MCF 10A (cell line): ENCODE measurements around the gene KRTAP2-1. TPM values are rescaled to one million over a fixed set of nuclear protein-coding genes. Genes with fewer than 3 reads are reported as not detected.
"Not testable (repeated sequence)": the region's sequence is repeated elsewhere in the genome, so short reads cannot be mapped to it uniquely, and the experiment has no call there.

Experiments
- BruUV-seq: library from RNA; stranded (reverse); fragments of 400-500 nt; replicated peaks from 2 replicates; lab custom pipeline; 2021; lab: Mats Ljungman, UMichigan
- CTCF ChIA-PET: fragments of 300-600 bp; sonication (Branson Sonifier 250); formaldehyde crosslinking; extraction: SDS; loops from one replicate; lab custom pipeline; 2021; ENCODE audit warnings: antibody characterized with exemption, inconsistent platforms; lab: Yijun Ruan, JAX
- POLR2A ChIA-PET: fragments of 300-600, 350-650 bp; sonication (Branson Sonifier 250); formaldehyde crosslinking; extraction: SDS; loops from one replicate; lab custom pipeline; 2020; ENCODE audit warnings: antibody characterized with exemption, inconsistent platforms; lab: Yijun Ruan, JAX
- DNase-seq: peaks from one replicate; pipeline ENCODE4 v3.0.0-alpha.2; 2018; ENCODE audit not compliant: unreplicated experiment
- H3K27ac Mint-ChIP-seq: one replicate; pipeline ENCODE4 v1.8.0; 2022; ENCODE audit warnings: mild to moderate bottlenecking, low read depth, mixed read lengths; ENCODE audit not compliant: unreplicated experiment
- H3K27me3 Mint-ChIP-seq: one replicate; pipeline ENCODE4 v1.8.0; 2022; ENCODE audit warnings: mixed read lengths; ENCODE audit not compliant: insufficient read depth, unreplicated experiment
- H3K36me3 Mint-ChIP-seq: one replicate; pipeline ENCODE4 v1.8.0; 2022; ENCODE audit warnings: mild to moderate bottlenecking, moderate library complexity, mixed read lengths; ENCODE audit not compliant: insufficient read depth, unreplicated experiment
- H3K4me1 Mint-ChIP-seq: one replicate; pipeline ENCODE4 v1.8.0; 2022; ENCODE audit warnings: mixed read lengths; ENCODE audit not compliant: insufficient read depth, unreplicated experiment
- H3K4me3 Mint-ChIP-seq: one replicate; pipeline ENCODE4 v1.8.0; 2022; ENCODE audit warnings: mild to moderate bottlenecking, moderate library complexity, mixed read lengths; ENCODE audit not compliant: unreplicated experiment
- H3K9me3 Mint-ChIP-seq: one replicate; pipeline ENCODE4 v1.8.0; 2022; ENCODE audit warnings: mixed read lengths; ENCODE audit not compliant: unreplicated experiment
- intact Hi-C: fragments of 100-400 bp; cut with micrococcal nuclease; formaldehyde crosslinking; loops from 2 replicates; pipeline ENCODE4 v1.14.1; 2022
- total RNA-seq: library from RNA; stranded (reverse); gene quantifications from 2 replicates; pipeline ENCODE4 v1.2.3, GENCODE V29; 2022
- TF ChIP-seq, protein P1 (sequence below): fragments of 200-600 bp; IDR thresholded peaks from one replicate; pipeline ENCODE4 v1.8.0; 2022; ENCODE audit warnings: antibody characterized with exemption, mild to moderate bottlenecking; ENCODE audit not compliant: unreplicated experiment

KRTAP2-1 gene
- total RNA-seq, 1 experiment from 2014 or later, result not detected

GRCh38 chr17:41001795-41002194 is 45.3 kb downstream of the KRTAP2-1 start:
- H3K4me1 Mint-ChIP-seq, result peaks cover 18% of the 10 kb centered on the region
- no peak for DNase-seq
- BruUV-seq, result no TSS peak
- H3K27me3 Mint-ChIP-seq, result no peaks in the 10 kb centered on the region
- no peak overlapping the region for H3K27ac Mint-ChIP-seq
- no peaks in the 10 kb centered on the region for H3K36me3 Mint-ChIP-seq
- POLR2A ChIA-PET, result no interaction called here
- intact Hi-C loops, result no loop called here
- CTCF ChIA-PET, result no interaction called here
- H3K4me3 Mint-ChIP-seq, result no peak overlapping the region
- TF ChIP-seq, protein P1, sequence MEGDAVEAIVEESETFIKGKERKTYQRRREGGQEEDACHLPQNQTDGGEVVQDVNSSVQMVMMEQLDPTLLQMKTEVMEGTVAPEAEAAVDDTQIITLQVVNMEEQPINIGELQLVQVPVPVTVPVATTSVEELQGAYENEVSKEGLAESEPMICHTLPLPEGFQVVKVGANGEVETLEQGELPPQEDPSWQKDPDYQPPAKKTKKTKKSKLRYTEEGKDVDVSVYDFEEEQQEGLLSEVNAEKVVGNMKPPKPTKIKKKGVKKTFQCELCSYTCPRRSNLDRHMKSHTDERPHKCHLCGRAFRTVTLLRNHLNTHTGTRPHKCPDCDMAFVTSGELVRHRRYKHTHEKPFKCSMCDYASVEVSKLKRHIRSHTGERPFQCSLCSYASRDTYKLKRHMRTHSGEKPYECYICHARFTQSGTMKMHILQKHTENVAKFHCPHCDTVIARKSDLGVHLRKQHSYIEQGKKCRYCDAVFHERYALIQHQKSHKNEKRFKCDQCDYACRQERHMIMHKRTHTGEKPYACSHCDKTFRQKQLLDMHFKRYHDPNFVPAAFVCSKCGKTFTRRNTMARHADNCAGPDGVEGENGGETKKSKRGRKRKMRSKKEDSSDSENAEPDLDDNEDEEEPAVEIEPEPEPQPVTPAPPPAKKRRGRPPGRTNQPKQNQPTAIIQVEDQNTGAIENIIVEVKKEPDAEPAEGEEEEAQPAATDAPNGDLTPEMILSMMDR, result no peak
- H3K9me3 Mint-ChIP-seq, result no peaks in the 10 kb centered on the region

DNA sequence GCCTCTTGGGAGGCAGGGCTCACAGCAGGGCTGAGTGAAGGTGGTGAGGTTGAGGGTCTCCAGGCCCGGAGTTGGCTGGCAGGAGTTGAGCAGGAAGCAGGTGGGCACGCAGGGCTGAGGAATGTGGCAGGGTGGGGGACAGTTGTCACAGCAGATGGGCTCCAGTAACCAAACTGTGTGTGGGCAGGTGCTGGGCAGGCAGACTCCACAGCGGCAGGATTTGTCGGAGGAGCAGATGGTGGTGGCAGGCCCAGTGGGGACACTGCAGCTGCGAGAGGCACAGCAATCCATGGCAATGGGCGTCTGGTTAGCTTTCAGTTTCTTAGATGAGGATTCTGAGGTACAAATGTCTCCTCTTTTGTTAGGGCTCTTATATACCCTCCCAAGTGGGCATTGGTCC is 47.6 kb downstream of the KRTAP2-1 start, which contains the start of gene KRTAP3-2:
TSS of gene KRTAP3-2 (minus strand) at position 344 of the 400 bp plus-strand sequence. CDS start at position 291, 53 bp downstream.
- H3K36me3 Mint-ChIP-seq, result not testable (repeated sequence)

DNA sequence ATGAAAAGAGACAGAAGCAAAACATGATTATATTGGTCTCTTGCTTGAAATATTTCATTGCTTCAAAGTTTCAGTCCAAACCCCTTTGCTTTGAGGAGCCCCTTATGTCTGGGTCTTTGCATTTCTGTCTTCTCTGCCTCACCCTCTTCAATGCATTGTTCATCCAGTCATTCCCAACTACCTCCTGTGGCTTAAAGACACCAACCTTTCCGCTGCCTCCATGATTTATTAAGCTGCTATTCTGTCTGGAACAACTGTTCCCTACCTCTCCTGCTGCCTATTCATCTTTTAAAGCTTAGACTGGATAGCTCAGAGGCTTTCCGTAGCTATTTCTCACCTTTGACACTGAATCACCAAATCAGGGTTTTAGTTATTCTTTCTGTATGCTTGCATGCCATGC is 49.8 kb downstream of the KRTAP2-1 start:
- H3K4me3 Mint-ChIP-seq, result no peak overlapping the region
- POLR2A ChIA-PET, result no interaction called here
- H3K27me3 Mint-ChIP-seq, result no peaks in the 10 kb centered on the region

More for the DNA sequence above, 47.6 kb downstream of the KRTAP2-1 start, which contains the start of gene KRTAP3-2:
- H3K9me3 Mint-ChIP-seq, POLR2A ChIA-PET, intact Hi-C loops, H3K27ac Mint-ChIP-seq, DNase-seq, H3K4me3 Mint-ChIP-seq, H3K27me3 Mint-ChIP-seq, CTCF ChIA-PET, BruUV-seq: not testable (repeated sequence)
- peaks cover 18% of the 10 kb centered on the region for H3K4me1 Mint-ChIP-seq

GRCh38 chr17:40996829-40997228 is 50.3 kb downstream of the KRTAP2-1 start:
- no peak overlapping the region for H3K27ac Mint-ChIP-seq
- no peak overlapping the region for H3K4me3 Mint-ChIP-seq
- no peak for DNase-seq
- H3K36me3 Mint-ChIP-seq, result no peaks in the 10 kb centered on the region
- ChIA-PET CTCF (no interaction called here), POLR2A (no interaction called here)
- intact Hi-C loops, result no loop called here
- no peaks in the 10 kb centered on the region for H3K27me3 Mint-ChIP-seq
- TF ChIP-seq, protein P1, result no peak
- no peaks in the 10 kb centered on the region for H3K4me1 Mint-ChIP-seq
- no peaks in the 10 kb centered on the region for H3K9me3 Mint-ChIP-seq
- BruUV-seq, result no TSS peak

More for the DNA sequence above, 49.8 kb downstream of the KRTAP2-1 start:
- Mint-ChIP-seq H3K27ac (no peak overlapping the region), H3K36me3 (no peaks in the 10 kb centered on the region), H3K4me1 (peaks cover 3% of the 10 kb centered on the region), H3K9me3 (no peaks in the 10 kb centered on the region)
- DNase-seq, result no peak
- BruUV-seq, result no TSS peak
- intact Hi-C loops, result no loop called here
- TF ChIP-seq, protein P1, result no peak
- CTCF ChIA-PET, result no interaction called here

Other genes starting within 250 kb of the KRTAP2-1 start
- gene KRT28, start 247.4 kb downstream of the KRTAP2-1 start, total RNA-seq, result not detected in 2 replicates
- gene KRT10, start 224.7 kb downstream of the KRTAP2-1 start, total RNA-seq, result 95.5 and 116 TPM in 2 replicates
- gene KRT12, start 180.1 kb downstream of the KRTAP2-1 start, total RNA-seq, result not detected in 2 replicates
- gene KRT20, start 162.1 kb downstream of the KRTAP2-1 start, total RNA-seq, result not detected in 2 replicates
- gene KRT23, start 109.7 kb downstream of the KRTAP2-1 start, total RNA-seq, result not detected in 2 replicates
- gene KRT39, start 80.4 kb downstream of the KRTAP2-1 start, total RNA-seq, result not detected in 2 replicates
- gene KRT40, start 63.0 kb downstream of the KRTAP2-1 start, total RNA-seq, result not detected in 2 replicates
- gene KRTAP3-3, start 53.2 kb downstream of the KRTAP2-1 start, total RNA-seq, result not detected in 2 replicates
- not detected in 2 replicates for gene KRTAP3-2, start 47.4 kb downstream of the KRTAP2-1 start, total RNA-seq
- not detected in 2 replicates for gene KRTAP3-1, start 38.2 kb downstream of the KRTAP2-1 start, total RNA-seq
- not detected in 2 replicates for gene KRTAP1-5, start 20.1 kb downstream of the KRTAP2-1 start, total RNA-seq
- not detected in 2 replicates for gene KRTAP1-4, start 17.1 kb downstream of the KRTAP2-1 start, total RNA-seq
- not detected in 2 replicates for gene KRTAP1-3, start 12.4 kb downstream of the KRTAP2-1 start, total RNA-seq
- not detected in 2 replicates for gene KRTAP1-1, start 5.9 kb downstream of the KRTAP2-1 start, total RNA-seq
- not detected in 2 replicates for gene KRTAP2-2, start 7.9 kb upstream of the KRTAP2-1 start, total RNA-seq
- not detected in 2 replicates for gene KRTAP2-3, start 12.8 kb upstream of the KRTAP2-1 start, total RNA-seq
- not detected in 2 replicates for gene KRTAP2-4, start 18.6 kb upstream of the KRTAP2-1 start, total RNA-seq
- gene KRTAP4-7, start 36.8 kb upstream of the KRTAP2-1 start, total RNA-seq, result not detected in 2 replicates
- not detected in 2 replicates for gene KRTAP4-8, start 50.8 kb upstream of the KRTAP2-1 start, total RNA-seq
- not detected in 2 replicates for gene KRTAP4-16, start 54.9 kb upstream of the KRTAP2-1 start, total RNA-seq
- gene KRTAP4-9, start 58.1 kb upstream of the KRTAP2-1 start, total RNA-seq, result not detected in 2 replicates
- gene KRTAP4-11, start 71.1 kb upstream of the KRTAP2-1 start, total RNA-seq, result not detected in 2 replicates
- not detected in 2 replicates for gene KRTAP4-12, start 76.9 kb upstream of the KRTAP2-1 start, total RNA-seq
- gene KRTAP4-6, start 93.2 kb upstream of the KRTAP2-1 start, total RNA-seq, result not detected in 2 replicates
- not detected in 2 replicates for gene KRTAP4-5, start 102.5 kb upstream of the KRTAP2-1 start, total RNA-seq
- not detected in 2 replicates for gene KRTAP4-4, start 113.4 kb upstream of the KRTAP2-1 start, total RNA-seq
- gene KRTAP4-3, start 120.9 kb upstream of the KRTAP2-1 start, total RNA-seq, result not detected in 2 replicates
- gene KRTAP4-2, start 130.9 kb upstream of the KRTAP2-1 start, total RNA-seq, result not detected in 2 replicates
- not detected in 2 replicates for gene KRTAP4-1, start 137.6 kb upstream of the KRTAP2-1 start, total RNA-seq
- gene KRTAP9-1, start 142.6 kb upstream of the KRTAP2-1 start, total RNA-seq, result not detected in 2 replicates
- not detected in 2 replicates for gene KRTAP9-2, start 179.3 kb upstream of the KRTAP2-1 start, total RNA-seq
- not detected in 2 replicates for gene KRTAP9-3, start 185.1 kb upstream of the KRTAP2-1 start, total RNA-seq
- not detected in 2 replicates for gene KRTAP9-8, start 190.7 kb upstream of the KRTAP2-1 start, total RNA-seq
- not detected in 2 replicates for gene KRTAP9-4, start 202.4 kb upstream of the KRTAP2-1 start, total RNA-seq
- gene KRTAP9-9, start 208.1 kb upstream of the KRTAP2-1 start, total RNA-seq, result not detected in 2 replicates
- not detected in 2 replicates for gene KRTAP9-6, start 218.1 kb upstream of the KRTAP2-1 start, total RNA-seq
- not detected in 2 replicates for gene KRTAP9-7, start 228.4 kb upstream of the KRTAP2-1 start, total RNA-seq